HG03460 (cell line): ENCODE data around the gene KCNH2.

Experiments used
- ATAC-seq: cut with Tn5 transposase; IDR thresholded peaks from one replicate; pipeline ENCODE4 v1.9.1; 2021; ENCODE audit not compliant: unreplicated experiment

Gene KCNH2

DNA sequence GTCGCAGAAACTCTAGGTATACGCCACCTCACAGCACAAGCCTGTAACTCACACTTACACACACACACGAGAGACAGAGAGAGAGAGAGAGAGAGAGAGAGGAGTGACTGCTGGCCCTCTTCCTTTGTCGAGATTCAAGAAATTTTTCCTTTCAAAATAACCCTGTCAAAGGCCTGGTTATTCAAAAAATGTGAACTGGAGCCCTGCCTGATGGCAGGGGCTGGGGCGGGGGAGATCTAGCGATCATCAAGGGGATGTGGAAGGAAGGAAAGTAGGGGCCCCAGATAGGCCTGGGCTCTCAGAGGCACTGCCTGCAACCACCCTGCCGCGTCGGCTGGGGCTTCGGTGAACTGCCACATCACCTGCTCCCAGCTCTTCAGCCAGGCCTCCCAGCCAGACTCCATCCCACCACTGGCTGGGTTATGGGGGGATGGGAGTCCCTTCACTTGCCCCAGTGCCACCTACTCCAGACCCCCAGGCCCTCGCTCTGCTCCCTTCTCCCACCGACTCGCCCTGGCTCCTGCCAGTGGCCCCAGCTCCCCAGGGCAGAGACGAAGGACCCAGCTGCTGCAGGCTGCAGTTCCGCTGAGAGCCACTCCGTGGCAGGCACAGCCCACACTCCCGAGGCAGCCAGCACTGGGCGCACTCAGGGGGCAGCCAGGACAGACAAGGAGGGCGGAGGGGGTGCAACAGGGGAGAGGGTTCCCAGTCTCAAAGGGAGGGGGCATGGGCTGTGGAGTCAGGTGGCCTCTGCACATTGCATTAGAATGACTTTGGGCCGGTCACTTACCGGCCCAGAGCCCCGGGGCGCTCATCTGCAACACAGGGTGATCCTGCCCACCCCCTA is 15.3 kb downstream of the KCNH2 start:
- no peak for ATAC-seq

DNA sequence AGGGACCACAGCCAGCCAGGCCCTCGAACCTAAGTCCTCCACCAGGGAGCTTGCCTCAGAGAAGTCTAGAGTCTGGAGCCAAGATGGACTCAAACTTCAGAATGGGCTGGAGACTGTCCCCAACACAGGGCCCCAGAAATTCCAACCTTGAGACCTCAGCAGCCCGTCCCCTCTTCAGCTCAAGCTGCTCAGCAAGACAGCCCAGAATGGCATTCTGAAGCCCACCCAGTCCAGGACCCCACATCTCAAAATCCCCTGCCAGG is 15.9 kb downstream of the KCNH2 start:
- no peak for ATAC-seq

GRCh38 chr7:150961510-150962289 is 16.4 kb downstream of the KCNH2 start:
- ATAC-seq, result no peak

DNA sequence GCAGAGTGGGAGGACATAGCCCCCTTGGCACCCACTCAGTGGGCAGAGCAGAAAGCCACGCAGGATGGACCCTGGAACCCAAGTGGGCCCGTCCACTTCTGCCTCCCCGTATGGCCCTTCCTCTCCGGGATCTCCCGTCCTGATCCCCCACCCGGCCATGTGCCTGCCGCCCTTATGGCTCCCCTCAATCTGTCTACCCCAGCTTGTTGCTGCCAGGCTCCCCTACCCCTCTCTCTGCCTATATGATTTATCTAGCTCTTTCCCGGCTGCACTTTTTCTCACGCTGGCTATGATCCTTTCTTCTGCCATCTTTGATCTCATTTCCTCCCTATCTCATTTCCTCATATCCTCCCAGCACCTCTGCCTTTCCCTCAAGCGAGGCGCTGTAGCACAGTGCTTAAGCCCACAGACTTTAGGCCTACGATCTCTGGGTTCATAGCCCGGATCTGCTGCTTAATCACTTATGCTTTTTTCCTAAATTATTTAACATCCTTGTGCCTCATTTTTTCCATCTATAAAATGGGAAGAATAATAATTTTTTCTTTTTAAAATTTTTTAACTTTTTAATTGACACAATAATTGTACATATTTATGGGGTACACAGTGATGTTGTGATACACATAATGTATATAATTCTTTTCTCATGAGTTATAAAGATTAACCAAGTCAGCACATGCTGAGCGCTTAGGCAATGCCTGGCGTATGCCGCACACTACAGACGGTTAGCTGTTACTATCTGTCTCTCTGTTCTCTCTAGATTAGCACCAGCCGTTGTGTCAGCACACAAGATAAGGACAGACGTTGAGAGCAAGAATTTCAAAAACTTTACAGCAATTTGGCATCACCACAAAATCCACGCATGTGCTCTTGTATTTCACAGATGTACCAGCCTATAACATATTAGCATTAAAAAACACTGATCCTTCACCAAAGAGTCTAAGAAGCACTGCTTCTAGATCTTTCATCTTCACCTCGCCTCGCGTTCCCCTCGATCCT is 18.1 kb downstream of the KCNH2 start:
- no peak for ATAC-seq

- no peak for ATAC-seq
Observed at GRCh38 chr7:150959081-150959480, 19.0 kb downstream of the KCNH2 start.

GRCh38 chr7:150958597-150958996 is 19.5 kb downstream of the KCNH2 start:
- ATAC-seq, result no peak

- no peak for ATAC-seq
Observed at GRCh38 chr7:150958062-150958552, 20.0 kb downstream of the KCNH2 start.

DNA sequence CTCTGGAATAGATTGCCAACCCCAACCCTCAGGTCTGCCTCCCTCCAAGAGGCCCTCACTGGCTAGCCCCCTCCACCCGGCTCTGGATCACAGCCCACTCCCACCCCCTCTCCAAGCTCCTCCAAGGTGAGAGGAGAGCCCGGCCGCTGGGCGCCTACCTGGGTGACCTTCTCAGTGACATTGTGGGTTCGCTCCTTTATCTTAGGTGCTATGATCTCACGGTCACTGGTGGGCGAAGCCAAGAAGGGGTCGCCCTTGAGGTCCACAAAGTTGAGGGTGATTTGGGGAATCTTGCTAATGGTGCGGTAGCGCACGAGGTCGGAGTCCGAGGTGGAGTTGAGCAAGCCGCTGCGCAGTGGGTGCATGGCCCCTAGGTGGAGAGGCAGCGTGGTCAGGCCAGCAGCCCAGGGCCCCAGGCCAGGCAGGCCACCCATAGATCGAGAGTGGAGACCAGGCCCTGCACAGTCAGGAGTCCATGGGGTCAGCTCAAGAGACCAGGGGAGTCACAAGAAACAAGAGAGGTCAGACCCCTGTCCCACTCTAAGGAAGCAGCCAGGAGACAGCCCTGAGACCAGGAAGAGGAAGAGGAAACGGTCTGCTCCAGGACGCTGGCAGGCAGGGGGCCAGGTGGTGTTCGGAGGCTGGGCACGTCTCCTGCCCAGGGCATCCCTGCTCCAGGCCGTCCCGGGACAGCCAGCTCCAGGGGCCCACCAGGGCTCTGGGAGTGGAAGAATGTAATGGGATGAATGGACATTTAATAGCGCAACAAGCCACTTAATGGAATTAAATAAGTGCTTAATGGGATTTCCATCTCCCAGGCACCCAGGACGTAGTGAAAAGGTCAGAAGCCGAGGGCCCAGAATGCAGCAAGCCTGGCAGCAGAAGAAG is 20.7 kb downstream of the KCNH2 start:
- no peak for ATAC-seq

GRCh38 chr7:150956395-150957132 is 21.6 kb downstream of the KCNH2 start:
- ATAC-seq, result no peak

- no peak for ATAC-seq
Observed at GRCh38 chr7:150955519-150956394, 22.4 kb downstream of the KCNH2 start.

DNA sequence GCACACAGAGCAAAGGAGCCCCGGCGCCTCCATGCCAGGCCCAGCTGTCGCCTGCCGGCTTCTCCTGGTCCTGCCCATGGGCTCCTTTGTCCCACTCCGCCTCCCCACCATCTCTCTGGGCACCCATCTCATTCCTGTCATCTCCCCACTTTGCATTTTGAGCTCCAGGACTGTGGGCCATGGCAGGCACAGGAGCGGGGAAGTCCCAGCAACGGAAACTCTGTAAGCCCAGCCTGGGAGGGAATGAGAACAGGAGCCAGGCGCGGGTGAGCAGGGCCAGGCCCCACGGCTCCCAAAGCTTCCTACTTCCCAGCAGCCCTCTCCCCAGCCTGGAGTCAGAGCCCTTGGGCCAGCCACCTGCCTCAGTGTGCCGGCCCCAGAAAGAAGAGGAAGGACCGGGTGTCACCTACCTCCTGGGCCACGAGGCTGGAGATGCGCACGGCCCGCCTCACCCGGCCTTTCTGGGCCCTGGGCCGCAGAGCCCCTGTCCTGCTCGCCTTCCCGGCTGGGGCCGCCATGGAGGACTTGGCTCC is 23.1 kb downstream of the KCNH2 start:
- ATAC-seq, result no peak

GRCh38 chr7:150954201-150954985 is 23.7 kb downstream of the KCNH2 start:
- ATAC-seq, result no peak

DNA sequence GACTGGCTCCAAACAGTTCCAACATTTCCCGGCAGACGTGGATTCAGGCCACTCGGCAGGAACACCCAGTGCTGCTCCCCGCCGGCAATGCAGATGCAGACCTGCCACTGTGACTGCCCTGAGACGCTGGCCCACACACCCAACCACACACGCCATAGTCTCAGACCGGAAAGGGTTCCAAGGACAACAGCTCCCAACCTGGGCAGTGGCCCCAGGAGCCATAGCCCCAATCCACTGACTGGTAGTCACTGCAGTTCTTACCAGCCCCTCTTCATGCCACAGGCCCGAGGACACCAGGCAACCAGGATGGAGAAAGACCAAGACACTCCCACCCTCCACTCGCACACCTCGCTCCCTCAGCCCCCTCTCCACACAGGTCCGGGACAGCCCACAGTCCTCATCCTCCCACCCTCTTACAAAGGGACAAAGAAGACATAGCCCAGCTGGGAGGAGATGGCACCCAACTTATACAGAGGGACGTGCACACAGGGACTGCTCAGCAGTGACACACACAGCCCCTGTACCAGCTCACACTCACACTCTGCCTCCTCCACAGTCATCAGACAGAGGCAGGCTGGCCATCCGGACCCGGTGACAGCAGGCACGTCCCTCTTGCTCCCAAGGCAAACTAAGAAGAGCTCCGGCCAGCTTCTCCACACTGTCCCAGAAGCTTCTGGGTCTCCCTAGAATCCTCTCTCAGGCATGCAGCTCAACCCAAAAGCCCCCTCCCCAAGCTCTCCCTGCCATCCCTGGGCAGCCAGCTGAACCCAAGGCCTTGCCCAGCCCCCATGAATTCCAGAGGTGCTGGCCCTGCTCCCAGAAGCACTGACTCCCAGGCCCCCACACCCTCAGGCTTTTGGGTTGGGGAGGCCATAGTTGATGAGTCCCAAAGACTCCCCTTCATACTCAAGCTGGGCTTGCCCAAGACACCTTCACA is 24.8 kb downstream of the KCNH2 start:
- no peak for ATAC-seq

DNA sequence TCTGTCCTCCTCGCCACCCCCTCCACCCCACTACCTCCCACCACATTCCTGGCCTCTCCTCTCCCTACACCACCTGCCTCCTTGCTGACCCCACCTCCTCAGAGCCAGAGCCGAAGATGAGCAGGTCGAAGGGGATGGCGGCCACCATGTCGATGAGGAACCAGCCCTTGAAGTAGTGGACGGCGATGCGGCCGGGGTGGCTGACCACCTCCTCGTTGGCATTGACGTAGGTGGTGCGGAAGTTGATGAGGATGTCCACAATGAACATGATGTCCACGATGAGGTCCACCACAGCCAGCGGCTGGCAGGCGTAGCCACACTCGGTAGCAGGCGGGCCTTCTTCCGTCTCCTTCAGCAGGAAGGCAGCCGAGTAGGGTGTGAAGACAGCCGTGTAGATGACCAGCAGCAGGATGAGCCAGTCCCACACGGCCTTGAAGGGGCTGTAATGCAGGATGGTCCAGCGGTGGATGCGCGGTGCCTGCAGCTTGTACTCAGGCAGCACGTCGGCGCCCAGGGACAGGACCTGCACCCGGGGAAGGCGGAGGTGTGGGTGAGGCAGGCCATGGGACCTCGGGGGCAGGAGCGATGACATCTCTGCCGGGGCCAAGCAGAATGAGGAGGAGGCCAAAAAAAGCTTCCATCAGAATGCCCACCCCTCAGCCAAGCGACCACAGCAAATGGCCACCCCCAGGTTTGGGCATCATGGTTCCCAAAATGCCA is 25.6 kb downstream of the KCNH2 start:
- no peak for ATAC-seq

DNA sequence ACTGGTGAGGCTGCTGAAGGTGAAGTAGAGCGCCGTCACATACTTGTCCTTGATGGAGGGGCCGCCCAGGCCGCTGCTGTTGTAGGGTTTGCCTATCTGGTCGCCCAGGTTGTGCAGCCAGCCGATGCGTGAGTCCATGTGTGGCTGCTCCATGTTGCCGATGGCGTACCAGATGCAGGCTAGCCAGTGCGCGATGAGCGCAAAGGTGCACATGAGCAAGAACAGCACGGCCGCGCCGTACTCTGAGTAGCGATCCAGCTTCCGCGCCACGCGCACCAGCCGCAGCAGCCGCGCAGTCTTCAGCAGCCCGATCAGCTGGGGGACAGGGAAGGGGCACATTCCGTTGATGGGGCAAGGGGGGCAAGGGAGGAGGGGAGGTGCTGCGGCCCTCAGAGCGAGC is 26.6 kb downstream of the KCNH2 start:
- no peak for ATAC-seq

DNA sequence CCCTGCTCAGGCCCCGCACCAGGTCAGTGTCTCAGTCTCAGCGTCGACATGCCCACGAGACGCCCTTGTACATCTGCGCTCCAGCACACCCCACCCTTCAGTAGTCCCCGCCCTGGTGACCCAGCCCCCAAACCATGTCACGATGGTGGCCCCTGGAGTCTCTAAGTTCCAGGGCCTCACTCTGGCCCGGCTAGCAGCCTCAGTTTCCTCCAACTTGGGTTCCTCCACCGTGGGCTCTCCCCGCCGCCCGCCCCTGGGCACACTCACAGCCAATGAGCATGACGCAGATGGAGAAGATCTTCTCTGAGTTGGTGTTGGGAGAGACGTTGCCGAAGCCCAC is 27.0 kb downstream of the KCNH2 start:
- ATAC-seq, result no peak
